NCI-H524 treated with DMSO at 0.1 percent for 48 hours (cell line): ENCODE measurements around the gene PPTC7.
A peak's percentile ranks its signal among the peaks of the same experiment; 100 is the strongest.
"Not testable (repeated sequence)": the region's sequence is repeated elsewhere in the genome, so short reads cannot be mapped to it uniquely, and the experiment has no call there.

Experiments used
- DNase-seq: peaks from one replicate; lab custom pipeline; 2025; lab: John Stamatoyannopoulos, UW

The PPTC7 gene

DNA sequence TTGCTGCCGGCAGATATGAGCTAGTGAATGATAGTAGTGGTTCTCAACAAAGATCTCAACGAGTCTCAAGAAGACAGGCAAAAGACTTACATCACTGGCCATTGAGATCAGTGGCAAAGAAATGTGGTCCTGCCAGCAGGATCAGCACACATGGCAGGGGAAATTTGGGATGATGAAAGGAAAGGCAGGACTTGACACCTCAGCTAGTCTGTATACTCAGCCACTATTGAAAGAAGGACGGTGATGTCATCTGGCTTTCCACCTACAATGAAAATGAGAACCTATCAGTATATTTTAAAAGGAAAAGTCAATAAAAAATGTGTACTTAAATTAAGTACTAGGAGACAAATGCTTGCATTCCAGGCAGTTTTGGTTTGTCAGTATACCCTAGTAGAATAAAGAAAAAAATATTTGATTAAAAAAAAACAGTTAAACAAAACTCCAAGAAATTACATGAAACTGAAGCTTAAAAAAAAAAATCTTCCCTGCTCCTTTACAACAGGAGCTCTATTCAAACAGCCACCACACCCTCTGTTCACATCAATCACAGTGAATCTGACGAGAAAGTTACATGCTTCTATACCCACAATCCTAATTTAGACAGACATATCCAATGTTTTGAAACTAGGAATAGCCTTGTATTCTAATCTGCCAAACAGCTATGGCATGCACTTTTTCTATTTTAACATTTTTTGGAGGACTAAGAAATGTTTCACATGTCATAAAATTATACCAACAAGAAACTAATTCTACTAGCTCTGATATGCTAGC is 46.1 kb downstream of the PPTC7 start:
- DNase-seq: no peak

GRCh38 chr12:110534811-110535210 is 48.3 kb downstream of the PPTC7 start:
- no peak for DNase-seq

DNA sequence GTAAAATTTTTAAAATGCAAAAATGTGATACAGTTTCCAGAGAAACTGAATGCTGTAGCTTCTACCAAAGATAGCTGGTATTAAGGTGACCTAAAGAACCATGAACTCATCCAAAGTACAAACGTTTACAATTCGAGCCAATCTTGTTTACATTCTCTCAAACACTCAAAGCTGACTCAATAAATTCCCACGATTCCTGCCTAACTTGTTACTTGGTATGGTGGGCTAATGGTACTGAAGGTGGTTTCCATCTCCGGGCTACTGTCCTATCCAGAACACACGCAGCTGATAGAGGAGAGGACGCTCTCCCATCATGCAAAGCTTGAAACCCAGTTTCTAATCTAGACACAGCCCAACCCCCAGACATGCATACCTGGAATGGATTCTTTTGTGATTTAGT is 49.5 kb downstream of the PPTC7 start:
- no peak for DNase-seq

DNA sequence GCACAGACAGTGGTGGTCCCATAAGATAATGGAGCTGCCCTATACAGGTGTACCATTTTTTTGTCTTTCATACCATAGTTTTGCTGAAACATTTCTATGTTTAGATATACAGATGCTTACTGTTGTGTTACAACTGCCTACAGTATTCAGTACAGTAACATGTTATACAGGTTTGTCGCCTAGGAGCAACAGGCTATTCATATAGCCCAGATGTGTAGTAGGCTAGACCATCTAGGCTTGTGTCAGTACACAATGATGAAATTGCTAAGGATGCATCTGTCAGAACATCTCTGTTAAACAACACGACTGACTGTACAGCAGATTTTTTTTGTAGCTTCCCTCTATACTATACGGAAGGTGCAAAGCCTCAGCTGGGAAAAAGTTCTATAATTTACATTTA is 50.5 kb downstream of the PPTC7 start:
- DNase-seq: no peak

GRCh38 chr12:110531741-110532333 is 51.3 kb downstream of the PPTC7 start:
- DNase-seq: no peak

DNA sequence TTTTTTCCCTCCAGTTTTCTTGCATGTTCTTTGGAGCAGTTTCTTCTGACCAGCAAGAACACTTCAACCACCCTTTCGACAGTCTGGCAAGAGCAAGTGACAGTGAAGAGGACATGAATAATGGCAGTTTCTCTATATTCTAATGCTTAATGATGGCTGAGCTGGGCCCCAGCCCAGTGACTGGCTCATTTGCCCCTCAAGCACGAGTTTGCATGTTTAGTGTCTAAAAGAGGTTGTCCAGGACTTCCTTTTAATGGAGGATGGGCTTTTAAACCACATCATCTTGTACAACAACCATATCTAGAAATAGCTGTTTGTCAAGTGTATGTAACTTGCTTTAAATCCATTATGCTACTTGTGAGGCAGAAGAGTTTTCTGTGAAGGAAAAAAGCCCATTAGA is 52.6 kb downstream of the PPTC7 start:
- DNase-seq: no peak

DNA sequence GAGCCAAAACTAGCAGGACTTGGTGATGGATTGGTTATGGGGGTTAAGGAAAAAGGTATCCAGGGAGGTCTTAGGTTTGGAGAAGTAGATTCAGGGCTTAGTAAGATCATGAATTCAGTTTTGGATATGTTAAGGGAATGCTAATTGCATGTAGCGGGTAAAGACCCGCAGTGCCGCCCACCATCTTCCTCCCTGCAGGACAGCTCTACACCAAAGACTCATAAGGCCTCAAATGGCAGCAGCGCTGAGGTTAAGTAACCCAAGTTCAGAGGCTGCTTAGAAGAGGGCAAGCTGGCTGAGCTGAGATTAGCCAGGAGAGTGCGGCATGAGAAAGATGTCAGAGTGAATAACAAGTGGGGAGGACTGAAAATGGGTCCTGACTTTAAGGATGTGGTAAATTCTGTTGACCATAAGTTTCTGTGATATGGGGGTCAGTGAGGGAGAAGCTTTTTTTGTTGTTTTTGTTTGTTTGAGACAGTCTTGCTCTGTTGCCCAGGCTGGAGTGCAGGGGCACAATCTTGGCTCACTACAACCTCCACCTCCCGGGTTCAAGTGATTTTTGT is 54.8 kb downstream of the PPTC7 start:
- DNase-seq: no peak

GRCh38 chr12:110520876-110521712 is 62.0 kb downstream of the PPTC7 start:
- DNase-seq: not testable (repeated sequence)

- DNase-seq: not testable (repeated sequence)
Observed at GRCh38 chr12:110518014-110518413, 65.1 kb downstream of the PPTC7 start.

DNA sequence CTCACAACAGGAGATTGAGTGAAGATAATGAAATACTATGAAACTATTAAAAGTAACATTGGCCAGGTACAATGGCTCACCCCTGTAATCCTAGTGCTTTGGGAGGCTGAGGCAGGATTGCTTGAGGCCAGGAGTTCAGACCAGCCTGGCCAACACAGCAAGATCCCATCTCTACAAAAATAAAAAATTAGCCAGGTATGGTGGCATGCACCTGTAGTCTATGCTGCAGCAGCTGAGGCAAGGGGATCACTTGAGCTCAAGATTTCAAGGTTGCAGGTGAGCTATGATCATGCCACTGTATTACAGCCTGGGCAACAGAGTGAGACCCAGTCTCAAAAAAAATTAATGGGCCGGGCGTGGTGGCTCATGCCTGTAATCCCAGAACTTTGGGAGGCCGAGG is 66.1 kb downstream of the PPTC7 start:
- DNase-seq: no peak

GRCh38 chr12:110514363-110514762 is 68.8 kb downstream of the PPTC7 start:
- DNase-seq: no peak

- DNase-seq: no peak
Observed at GRCh38 chr12:110513842-110514241, 69.3 kb downstream of the PPTC7 start.

DNA sequence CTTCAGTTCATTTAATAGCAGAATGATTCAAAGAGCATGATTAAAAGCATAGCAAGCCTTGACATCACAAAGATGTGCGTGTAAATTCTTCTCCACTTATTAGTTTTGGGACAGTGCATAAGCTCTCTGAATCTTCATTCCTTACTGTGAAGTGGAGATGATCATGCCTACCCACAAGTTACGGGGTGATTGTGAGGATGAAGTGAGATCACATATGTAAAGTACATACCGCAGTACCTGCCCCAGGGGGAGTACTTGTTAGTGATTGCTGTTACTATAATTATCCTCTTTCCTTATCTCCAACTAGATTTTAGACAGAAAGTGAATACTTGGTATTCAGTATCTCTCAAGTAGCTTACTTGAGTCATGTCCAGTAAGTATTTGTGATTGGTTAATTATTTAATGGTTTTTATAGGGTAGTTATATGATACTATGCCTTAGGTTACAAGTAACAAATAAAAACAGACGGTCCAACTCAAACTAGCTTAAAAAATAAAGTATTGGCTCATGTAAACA is 75.0 kb downstream of the PPTC7 start:
- DNase-seq: no peak

DNA sequence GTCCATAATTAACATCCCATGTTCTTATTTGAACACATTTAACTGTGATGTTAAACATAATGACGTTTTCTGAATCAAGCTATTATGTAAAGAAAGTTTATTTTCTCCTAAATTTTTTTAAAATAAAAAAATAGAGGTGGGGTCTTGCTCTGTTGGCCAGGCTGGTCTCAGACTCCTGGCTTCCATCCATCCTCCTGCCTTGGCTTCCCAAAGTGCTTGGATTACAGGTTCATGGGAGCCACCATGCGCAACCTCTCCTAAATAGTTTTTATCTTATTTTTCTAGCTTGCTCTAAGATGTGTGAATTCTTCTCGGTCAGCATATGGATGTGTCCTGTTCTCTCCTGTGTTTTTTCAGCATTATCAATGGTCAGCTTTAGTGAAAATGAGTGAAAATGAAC is 77.8 kb downstream of the PPTC7 start:
- no peak for DNase-seq

- no peak for DNase-seq
Observed at GRCh38 chr12:110503432-110503831, 79.7 kb downstream of the PPTC7 start.

DNA sequence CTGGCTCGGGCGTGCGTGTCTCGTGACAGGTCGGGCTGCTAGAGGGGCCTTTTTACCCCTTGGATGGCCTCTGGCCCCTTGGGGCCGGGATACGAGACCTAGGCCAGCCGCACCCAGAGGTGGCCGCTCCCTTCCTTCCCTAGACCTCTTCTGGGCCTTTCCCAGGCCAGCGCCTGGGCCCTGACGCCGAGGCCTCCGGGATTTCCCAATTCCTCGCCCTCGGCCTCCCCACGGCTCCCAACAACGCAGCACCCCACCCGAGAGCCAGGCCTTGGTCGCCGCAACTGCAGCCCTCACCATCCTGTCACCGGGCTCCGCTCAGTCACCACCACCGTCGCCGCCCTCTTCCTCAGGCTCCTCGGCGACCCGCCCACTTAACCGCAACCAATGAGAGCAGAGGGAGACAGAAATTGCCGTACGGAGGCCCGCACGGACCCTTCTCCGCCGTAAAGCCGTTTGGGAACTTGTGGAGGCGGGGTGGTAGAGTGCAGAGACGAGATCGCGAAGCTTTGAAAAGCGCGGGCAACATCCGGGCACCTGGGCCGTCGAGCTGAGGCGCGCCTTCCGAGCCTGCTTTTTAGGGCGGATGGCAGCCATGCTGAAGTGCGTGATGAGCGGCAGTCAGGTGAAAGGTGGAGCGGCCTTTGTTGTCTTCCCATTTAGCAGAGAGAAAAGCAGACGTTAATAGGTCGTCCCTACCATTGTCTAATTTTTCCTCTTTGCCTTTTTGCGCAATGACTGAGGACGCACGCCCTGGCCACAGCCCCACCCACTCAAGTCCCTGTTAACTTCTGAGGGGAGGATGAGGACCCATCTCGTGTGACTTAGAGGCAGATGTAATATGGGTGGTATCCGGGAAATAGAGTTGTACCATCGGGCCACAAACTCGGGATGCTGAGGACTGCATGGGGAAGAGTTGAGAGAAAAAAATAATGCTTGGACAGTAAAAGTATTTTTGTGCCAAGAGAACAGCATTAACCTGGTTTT is 81.1 kb downstream of the PPTC7 start, which contains the start of the genes RAD9B and VPS29:
Gene RAD9B (plus strand): TSS at position 580 of the 987 bp plus-strand sequence. CDS start 7 bp downstream, at position 587.
Gene VPS29 (minus strand): TSS at position 360 of the 987 bp plus-strand sequence. CDS start 60 bp downstream, at position 300.
- DNase-seq: peak; percentile 84

DNA sequence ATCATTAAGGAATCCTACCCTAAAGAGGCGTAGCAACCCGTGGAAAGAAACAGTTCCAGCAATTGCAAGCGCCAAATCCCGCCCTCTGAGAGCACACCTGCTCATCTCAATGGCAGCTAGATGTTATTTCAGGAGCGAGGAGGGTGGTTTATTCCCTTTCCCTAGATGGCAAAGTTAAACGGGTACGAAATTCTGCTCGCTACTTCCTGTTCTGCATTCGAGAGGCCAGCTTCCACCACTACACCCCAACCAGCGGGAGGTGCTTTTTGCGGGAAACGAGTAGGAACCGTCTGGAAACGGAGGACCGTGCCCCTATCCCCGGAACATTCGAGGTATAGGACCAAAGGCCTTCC is 81.7 kb downstream of the PPTC7 start:
- DNase-seq: no peak

DNA sequence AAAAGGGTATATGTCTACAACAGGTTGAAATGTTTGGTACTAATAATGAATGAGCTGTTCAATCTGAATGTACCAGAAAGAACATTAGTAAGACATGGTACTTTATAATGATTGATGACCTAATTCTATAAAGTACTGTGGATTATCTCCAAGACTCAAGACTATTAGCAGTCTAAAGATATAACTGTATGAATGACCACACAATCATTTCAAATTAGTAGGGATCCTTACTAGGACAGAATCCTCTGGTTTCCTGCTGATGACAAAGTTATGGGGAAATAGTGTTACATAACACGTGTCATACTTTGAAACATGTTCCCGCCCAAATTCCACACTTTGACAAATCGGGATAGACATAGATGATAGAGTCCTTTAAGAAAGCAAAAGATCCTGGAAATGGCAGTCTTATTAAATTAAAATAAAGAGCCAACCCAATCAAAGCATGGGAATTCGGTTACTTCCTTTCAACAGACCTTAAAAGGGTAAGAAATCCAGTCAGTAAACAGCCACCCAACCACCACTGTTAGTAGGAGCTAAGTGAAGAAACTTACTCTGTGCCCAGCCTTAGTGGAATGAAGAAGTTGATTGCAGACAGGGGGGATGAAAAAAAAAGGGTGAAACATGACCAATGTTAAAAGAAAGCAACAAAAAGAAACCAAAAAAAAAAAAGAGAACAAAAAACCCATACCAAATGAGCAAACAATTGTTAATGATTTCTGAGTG is 84.0 kb downstream of the PPTC7 start:
- DNase-seq: no peak
